GM10266 (cell line): ENCODE results near the gene BCR.

Source experiments
- DNase-seq: peaks from one replicate; pipeline ENCODE4 v3.0.0; 2012; ENCODE audit errors: extremely low spot score
- CTCF ChIP-seq: IDR thresholded peaks from 2 replicates; pipeline ENCODE4 v1.5.1; 2012; ENCODE audit warnings: mild to moderate bottlenecking, low read depth; ENCODE audit not compliant: control insufficient read depth, insufficient read depth; ENCODE audit errors: missing control alignments

The BCR gene

DNA sequence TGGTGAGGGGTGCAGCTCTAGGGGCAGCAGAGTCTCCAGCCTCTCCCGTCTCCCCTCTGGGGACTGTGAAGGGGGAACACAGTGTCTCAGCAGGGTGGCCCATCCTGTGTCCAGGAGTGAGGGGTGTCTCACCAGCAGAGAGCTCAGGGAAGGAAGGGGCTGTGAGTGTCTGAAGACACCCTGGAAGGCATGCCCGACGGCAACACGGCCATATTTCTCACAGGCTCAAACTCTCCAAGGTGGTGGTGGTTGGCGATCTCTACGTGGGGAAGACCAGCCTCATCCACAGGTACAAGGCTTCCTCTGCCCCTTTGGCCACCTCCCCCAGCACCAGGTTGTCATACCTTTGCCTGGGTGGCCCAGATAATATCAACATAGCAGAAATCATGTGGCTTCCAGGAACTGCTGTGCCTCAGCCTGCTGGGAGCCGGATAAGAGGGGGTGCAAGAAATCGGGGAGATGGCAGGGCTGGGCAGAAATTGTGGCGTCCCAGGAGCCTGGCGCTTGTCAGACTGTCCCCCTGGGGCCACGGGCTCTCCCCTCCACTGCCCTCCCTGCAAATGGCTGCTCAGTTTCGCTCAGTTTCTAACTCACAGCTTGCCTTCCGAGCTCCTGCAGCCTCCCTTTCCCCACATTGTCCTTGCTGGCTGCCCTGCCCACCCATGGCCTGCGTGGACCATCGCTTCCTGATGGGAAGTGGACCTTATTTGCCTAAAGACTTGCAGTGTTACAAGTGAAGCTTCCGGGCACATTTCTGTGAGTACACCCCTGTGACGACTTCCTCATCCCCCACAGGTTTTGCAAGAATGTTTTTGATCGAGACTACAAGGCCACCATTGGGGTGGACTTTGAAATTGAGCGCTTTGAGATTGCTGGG is 27.8 kb upstream of the BCR start:
- no peak for DNase-seq
- TF ChIP-seq CTCF: no peak

DNA sequence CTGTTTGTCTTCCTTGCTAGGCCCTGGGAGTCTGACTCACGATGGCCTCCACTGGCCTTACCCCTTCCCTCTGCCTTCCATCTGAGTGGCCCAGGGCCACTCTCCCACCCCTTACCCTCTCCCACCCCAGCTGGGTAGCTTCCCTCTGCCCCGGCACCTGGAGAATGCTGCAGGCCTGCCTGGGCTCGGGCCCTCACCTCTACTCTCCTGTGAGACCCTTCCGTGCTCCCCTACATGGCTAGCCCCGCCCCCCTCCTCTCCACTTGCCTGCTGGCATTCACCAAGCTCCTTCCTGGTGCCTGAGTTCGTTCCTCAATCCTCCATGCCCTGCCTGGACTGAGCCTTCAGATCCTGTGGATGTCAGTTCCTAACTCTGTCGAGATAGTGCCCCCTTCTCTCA is 26.3 kb upstream of the BCR start:
- DNase-seq: no peak
- TF ChIP-seq CTCF: no peak

- TF ChIP-seq CTCF: no peak
- DNase-seq: no peak
Measured at GRCh38 chr22:23154461-23154860, 25.8 kb upstream of the BCR start.

DNA sequence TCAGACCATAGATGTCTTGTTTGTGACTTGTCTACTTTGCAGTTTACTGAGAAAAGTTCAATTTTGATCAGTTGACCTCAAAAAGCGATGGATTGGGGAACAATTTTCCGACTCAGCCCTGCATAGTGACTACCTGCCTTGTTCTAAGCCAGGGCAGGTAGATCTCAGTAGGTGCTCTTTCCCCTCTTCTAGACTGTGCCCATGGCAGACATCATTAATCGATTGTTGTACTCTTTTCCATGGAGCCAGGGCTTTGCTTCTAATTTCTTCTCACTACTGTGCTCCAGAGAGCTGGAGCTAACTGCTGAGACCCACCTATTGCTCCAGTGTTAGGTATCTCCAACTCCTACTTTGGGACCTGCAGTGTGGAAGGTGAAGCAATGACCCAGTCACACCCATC is 25.2 kb upstream of the BCR start:
- TF ChIP-seq CTCF: no peak
- no peak for DNase-seq

GRCh38 chr22:23155831-23156230 is 24.5 kb upstream of the BCR start:
- no peak for TF ChIP-seq CTCF
- DNase-seq: no peak

DNA sequence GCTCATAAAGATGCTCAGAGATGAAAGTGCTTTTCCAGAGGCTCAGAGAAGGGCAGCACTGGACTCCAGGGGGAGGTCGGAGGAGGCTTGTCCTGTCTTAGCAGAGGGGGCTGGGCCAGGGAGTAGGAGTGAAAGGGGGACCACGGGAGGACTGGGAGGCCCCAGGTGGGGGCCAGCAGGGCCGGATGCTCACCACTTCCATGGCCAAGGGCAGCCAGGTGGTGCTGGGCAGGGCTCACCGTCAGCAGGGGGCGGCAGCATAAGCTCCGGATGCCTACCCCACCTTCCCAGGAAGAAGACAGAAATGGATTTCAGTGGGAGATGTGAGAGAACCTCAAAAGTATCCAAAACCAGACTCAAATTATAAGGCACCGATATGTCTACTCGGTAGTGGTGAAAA is 24.0 kb upstream of the BCR start:
- no peak for TF ChIP-seq CTCF
- no peak for DNase-seq
